Neural progenitor cell (in vitro differentiated cells): Measurements from ENCODE around the gene EMC8.

Experiments used
- EZH2 ChIP-seq: fragments of 200-600 bp; sonication (generic); IDR thresholded peaks from 2 replicates; pipeline ENCODE4 v1.6.1; 2017; ENCODE audit warnings: antibody characterized with exemption, mild to moderate bottlenecking, moderate library complexity
- TF ChIP-seq, protein P1 (sequence below): fragments of 200-600 bp; sonication (generic); IDR thresholded peaks from 2 replicates; pipeline ENCODE4 v1.5.1; 2017; ENCODE audit warnings: antibody characterized with exemption, mild to moderate bottlenecking

DNA sequence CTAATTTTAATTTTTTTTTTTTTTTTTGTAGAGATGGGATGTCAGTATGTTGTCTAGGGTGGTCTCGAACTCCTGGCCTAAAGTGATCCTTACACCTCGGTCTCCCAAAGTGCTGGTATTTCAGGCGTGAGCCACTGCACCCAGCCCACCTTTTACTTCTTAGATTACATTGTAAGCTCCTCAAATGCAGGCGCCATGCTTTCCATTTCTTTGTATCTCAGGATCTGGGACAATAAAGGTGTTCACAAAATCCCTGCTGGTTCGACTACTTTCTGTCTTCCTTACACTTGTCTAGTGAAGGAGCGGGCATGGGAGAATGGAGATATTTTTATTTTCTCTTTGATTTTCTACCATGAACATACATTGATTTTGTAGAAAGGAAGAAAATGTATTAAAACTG lies 25.2 kb downstream of the EMC8 start:
- TF ChIP-seq, protein P1, sequence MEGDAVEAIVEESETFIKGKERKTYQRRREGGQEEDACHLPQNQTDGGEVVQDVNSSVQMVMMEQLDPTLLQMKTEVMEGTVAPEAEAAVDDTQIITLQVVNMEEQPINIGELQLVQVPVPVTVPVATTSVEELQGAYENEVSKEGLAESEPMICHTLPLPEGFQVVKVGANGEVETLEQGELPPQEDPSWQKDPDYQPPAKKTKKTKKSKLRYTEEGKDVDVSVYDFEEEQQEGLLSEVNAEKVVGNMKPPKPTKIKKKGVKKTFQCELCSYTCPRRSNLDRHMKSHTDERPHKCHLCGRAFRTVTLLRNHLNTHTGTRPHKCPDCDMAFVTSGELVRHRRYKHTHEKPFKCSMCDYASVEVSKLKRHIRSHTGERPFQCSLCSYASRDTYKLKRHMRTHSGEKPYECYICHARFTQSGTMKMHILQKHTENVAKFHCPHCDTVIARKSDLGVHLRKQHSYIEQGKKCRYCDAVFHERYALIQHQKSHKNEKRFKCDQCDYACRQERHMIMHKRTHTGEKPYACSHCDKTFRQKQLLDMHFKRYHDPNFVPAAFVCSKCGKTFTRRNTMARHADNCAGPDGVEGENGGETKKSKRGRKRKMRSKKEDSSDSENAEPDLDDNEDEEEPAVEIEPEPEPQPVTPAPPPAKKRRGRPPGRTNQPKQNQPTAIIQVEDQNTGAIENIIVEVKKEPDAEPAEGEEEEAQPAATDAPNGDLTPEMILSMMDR, result no peak
- TF ChIP-seq EZH2, result no peak
